H1 (cell line): ENCODE data around the gene ZNF292. TPM values are rescaled to one million over a fixed set of nuclear protein-coding genes. Genes with fewer than 3 reads are reported as not detected.

Experiments used
- CTCF ChIA-PET: fragments of 300-600 bp; sonication (Branson Sonifier 250); formaldehyde crosslinking; loops from one replicate; lab custom pipeline; 2021; ENCODE audit not compliant: partially characterized antibody; lab: Charles Lee
- POLR2A ChIA-PET: fragments of 300-600 bp; sonication (Branson Sonifier 250); formaldehyde crosslinking; loops from one replicate; lab custom pipeline; 2021; ENCODE audit warnings: inconsistent platforms; ENCODE audit not compliant: partially characterized antibody; lab: Charles Lee
- DNase-seq, 2 experiments: peaks; one replicate each; pipeline versions ENCODE4 v3.0.0 to v3.0.0-alpha.2; 2010 to 2022; ENCODE audit warnings: low spot score in 2 of 2, low read depth in 1 of 2, mixed read lengths in 1 of 2
- FAIRE-seq: peaks from 2 replicates; lab custom pipeline; 2011; peaks lifted over from hg19 to GRCh38; lab: Jason Lieb, UNC
- H2AFZ ChIP-seq: 2 replicates; pipeline ENCODE4 v1.8.1; 2012; ENCODE audit warnings: low read length, inconsistent platforms
- H2AK5ac ChIP-seq: 2 replicates; pipeline ENCODE4 v1.6.1; 2013; ENCODE audit warnings: low read depth, low read length
- H2BK120ac ChIP-seq: replicated peaks from 2 replicates; pipeline ENCODE3; 2013; ENCODE audit warnings: low read depth, low read length, inconsistent platforms
- H2BK12ac ChIP-seq: 2 replicates; pipeline ENCODE4 v1.6.1; 2013; ENCODE audit warnings: low read depth, low read length
- H2BK15ac ChIP-seq: 2 replicates; pipeline ENCODE4 v1.6.1; 2013; ENCODE audit warnings: low read length
- H2BK20ac ChIP-seq: 2 replicates; pipeline ENCODE4 v1.6.1; 2013; ENCODE audit warnings: low read length
- H2BK5ac ChIP-seq: 2 replicates; pipeline ENCODE4 v1.6.1; 2013; ENCODE audit warnings: low read depth, low read length
- H3K14ac ChIP-seq: 2 replicates; pipeline ENCODE4 v1.6.1; 2013; ENCODE audit warnings: inconsistent platforms; ENCODE audit not compliant: insufficient read length
- H3K18ac ChIP-seq: 2 replicates; pipeline ENCODE4 v1.6.1; 2013; ENCODE audit warnings: low read length; ENCODE audit errors: extremely low read depth
- H3K23ac ChIP-seq: 2 replicates; pipeline ENCODE4 v1.6.1; 2013; ENCODE audit warnings: inconsistent platforms; ENCODE audit not compliant: insufficient read length
- H3K23me2 ChIP-seq: 2 replicates; pipeline ENCODE4 v1.6.1; 2013; ENCODE audit warnings: low read depth, low read length
- H3K27ac ChIP-seq: 2 replicates; pipeline ENCODE4 v1.6.1; 2011; ENCODE audit warnings: low read depth, low read length, inconsistent platforms
- H3K27me3 ChIP-seq, 4 experiments: replicated peaks in 1 of 4; 1 replicate in 1 of 4; 2 replicates in 3 of 4; pipeline versions ENCODE4 v1.6.1 to v1.8.1; 2011 to 2013; ENCODE audit warnings: low read length in 3 of 4, mild to moderate bottlenecking in 3 of 4, inconsistent platforms in 2 of 4, mixed read lengths in 2 of 4, moderate library complexity in 1 of 4; ENCODE audit not compliant: control insufficient read depth in 3 of 4, insufficient read depth in 3 of 4; ENCODE audit errors: extremely low read depth in 1 of 4
- H3K36me3 ChIP-seq, 4 experiments: 2 replicates each; pipeline versions ENCODE4 v1.6.1 to v1.8.1; 2011 to 2013; ENCODE audit warnings: mild to moderate bottlenecking in 4 of 4, low read length in 3 of 4, moderate library complexity in 2 of 4, control low read depth in 1 of 4, inconsistent platforms in 1 of 4; ENCODE audit not compliant: insufficient read depth in 4 of 4, control insufficient read depth in 2 of 4
- H3K4ac ChIP-seq: replicated peaks from 2 replicates; pipeline ENCODE3; 2013; ENCODE audit warnings: low read length, low read depth, mixed read lengths, inconsistent platforms; ENCODE audit not compliant: insufficient read length
- H3K4me1 ChIP-seq, 4 experiments: replicated peaks in 1 of 4; 1 replicate in 1 of 4; 2 replicates in 3 of 4; pipeline versions ENCODE4 v1.6.1 to v1.8.1; 2011 to 2013; ENCODE audit warnings: low read length in 3 of 4, inconsistent platforms in 2 of 4, mixed read lengths in 1 of 4; ENCODE audit not compliant: insufficient read depth in 4 of 4, control insufficient read depth in 3 of 4
- H3K4me2 ChIP-seq, 2 experiments: 2 replicates each; pipeline versions ENCODE4 v1.6.1 to v1.8.1; 2011 to 2013; ENCODE audit warnings: low read depth in 2 of 2, low read length in 2 of 2, control low read depth in 1 of 2, inconsistent platforms in 1 of 2, mild to moderate bottlenecking in 1 of 2; ENCODE audit not compliant: insufficient read depth in 1 of 2
- H3K4me3 ChIP-seq, 4 experiments: fragments of 200-600, 300-600 bp in 1 of 4; sonication (generic), shearing (Covaris generic), sonication (Bioruptor Twin) in 1 of 4; 2 replicates each; pipeline versions ENCODE4 v1.5.1 to v1.8.1; 2011 to 2016; ENCODE audit warnings: low read length in 4 of 4, low read depth in 3 of 4, control low read depth in 2 of 4, inconsistent platforms in 2 of 4, mild to moderate bottlenecking in 2 of 4, mixed read lengths in 1 of 4, moderate library complexity in 1 of 4; ENCODE audit not compliant: insufficient read depth in 2 of 4; ENCODE audit errors: extremely low read depth in 1 of 4
- H3K56ac ChIP-seq: replicated peaks from 2 replicates; pipeline ENCODE3; 2013; ENCODE audit warnings: low read depth, mild to moderate bottlenecking, mixed read lengths, low read length, inconsistent platforms; ENCODE audit not compliant: insufficient read length
- H3K79me1 ChIP-seq: 2 replicates; pipeline ENCODE4 v1.6.1; 2013; ENCODE audit warnings: low read depth, low read length, control low read depth
- H3K79me2 ChIP-seq, 2 experiments: 2 replicates each; pipeline versions ENCODE4 v1.6.1 to v1.8.1; 2012 to 2013; ENCODE audit warnings: low read length in 2 of 2, mild to moderate bottlenecking in 2 of 2, inconsistent platforms in 1 of 2; ENCODE audit not compliant: insufficient read depth in 2 of 2, control insufficient read depth in 1 of 2
- H3K9ac ChIP-seq, 4 experiments: replicated peaks in 1 of 4; 1 replicate in 1 of 4; 2 replicates in 3 of 4; pipeline versions ENCODE4 v1.6.1 to v1.8.1; 2011 to 2013; ENCODE audit warnings: low read depth in 3 of 4, low read length in 3 of 4, control low read depth in 2 of 4, mild to moderate bottlenecking in 2 of 4, moderate library complexity in 2 of 4, inconsistent platforms in 1 of 4; ENCODE audit errors: extremely low read depth in 1 of 4
- H3K9me3 ChIP-seq, 2 experiments: 2 replicates each; pipeline versions ENCODE4 v1.6.1 to v1.8.1; 2012 to 2013; ENCODE audit warnings: mild to moderate bottlenecking in 2 of 2, moderate library complexity in 2 of 2, control low read depth in 1 of 2, inconsistent platforms in 1 of 2, low read depth in 1 of 2, low read length in 1 of 2, mixed read lengths in 1 of 2; ENCODE audit not compliant: insufficient read depth in 2 of 2
- H4K20me1 ChIP-seq, 2 experiments: replicated peaks in 1 of 2; 2 replicates each; pipeline versions ENCODE3 to v1.8.1; 2011 to 2013; ENCODE audit warnings: inconsistent platforms in 2 of 2, low read length in 2 of 2, mild to moderate bottlenecking in 1 of 2; ENCODE audit not compliant: insufficient read depth in 2 of 2, control insufficient read depth in 1 of 2
- H4K5ac ChIP-seq: 2 replicates; pipeline ENCODE4 v1.6.1; 2013; ENCODE audit warnings: low read length, low read depth, mixed read lengths, inconsistent platforms; ENCODE audit not compliant: insufficient read length
- H4K8ac ChIP-seq: 2 replicates; pipeline ENCODE4 v1.8.0; 2013; ENCODE audit warnings: mild to moderate bottlenecking, moderate library complexity, low read length, inconsistent platforms; ENCODE audit not compliant: insufficient read depth; ENCODE audit errors: extremely low read depth
- H4K91ac ChIP-seq: replicated peaks from 2 replicates; pipeline ENCODE3; 2013; ENCODE audit warnings: low read length, mixed read lengths, inconsistent platforms; ENCODE audit not compliant: insufficient read length
- ATF3 ChIP-seq: IDR thresholded peaks from 2 replicates; pipeline ENCODE4 v1.6.1; 2011; ENCODE audit warnings: low read depth, mild to moderate bottlenecking, low read length; ENCODE audit not compliant: insufficient read depth
- FOSL1 ChIP-seq: IDR thresholded peaks from 2 replicates; pipeline ENCODE4 v1.6.1; 2011; ENCODE audit warnings: mild to moderate bottlenecking, low read depth, low read length, moderate library complexity; ENCODE audit not compliant: insufficient read depth
- POLR2A ChIP-seq, 2 experiments: IDR thresholded peaks; 1 replicate in 1 of 2; 2 replicates in 1 of 2; pipeline ENCODE4 v1.6.1; 2011; ENCODE audit warnings: low read depth in 2 of 2, low read length in 2 of 2, mild to moderate bottlenecking in 2 of 2; ENCODE audit errors: control extremely low read depth in 1 of 2
- WGBS, 2 experiments: shearing (Covaris generic) in 1 of 2; methylation state at CpG; one replicate each; pipeline versions ENCODE4 v1.1.6 to v1.1.7; 2013 to 2015; ENCODE audit warnings: low lambda C conversion rate in 2 of 2, mixed read lengths in 2 of 2, inconsistent platforms in 1 of 2, low coverage in 1 of 2, missing lambda C conversion rate in 1 of 2; ENCODE audit not compliant: insufficient replicate concordance in 2 of 2, insufficient coverage in 1 of 2, insufficient read length in 1 of 2; ENCODE audit errors: extremely low coverage in 1 of 2, missing lambda C conversion rate in 1 of 2; 5-methylcytosine and 5-hydroxymethylcytosine counted together
- polyA plus RNA-seq, 7 experiments: library from polyadenylated mRNA; depleted of rRNA in 3 of 7; stranded (reverse) in 5 of 7; unstranded in 2 of 7; fragments of >200 nt in 5 of 7; fragments of 200-250 nt in 2 of 7; gene quantifications; 1 replicate in 5 of 7; 2 replicates in 1 of 7; 4 replicates in 1 of 7; pipeline versions ENCODE4 v1.2.1 to v1.2.3, GENCODE V29; 2011 to 2013; ENCODE audit warnings: missing spikeins in 2 of 7, mixed read lengths in 2 of 7
- total RNA-seq: library from RNA; stranded (reverse); fragmentation: NEBNext Ultra II Directional; extraction: Animal tissue kit (Norgen Biotek cat#: 25700); gene quantifications from 2 replicates; pipeline ENCODE4 v1.2.1, GENCODE V29; 2021

The ZNF292 gene
- total and polyA plus RNA-seq, 2 of the 8 experiments (the other 6 are each of a cell fraction or from before 2014, with no cell fraction given), result 6.8 to 44.2 TPM

DNA sequence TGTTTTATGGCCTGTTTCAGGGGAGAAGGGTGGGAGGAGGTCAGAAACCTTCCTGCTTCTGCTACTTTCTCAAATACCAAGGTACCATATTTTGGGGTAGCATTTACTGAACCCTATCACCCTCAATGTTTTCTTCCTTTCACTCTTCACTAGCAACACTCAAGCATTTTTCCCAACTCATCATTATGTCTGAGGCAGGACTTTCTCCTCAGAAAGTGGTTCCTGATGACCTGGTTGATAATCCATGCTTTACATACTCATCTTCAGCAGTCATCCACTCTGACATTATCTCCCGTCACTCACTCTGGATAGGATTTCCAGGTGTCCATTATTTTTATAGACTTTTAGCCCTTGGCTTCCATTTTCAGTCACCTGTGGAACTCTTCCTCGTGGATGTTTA lies 21.1 kb downstream of the ZNF292 start:
- Histone ChIP-seq H3K79me2 (peaks cover 37 to 100% of the 10 kb centered on the region in 2 experiments), H4K20me1 (peaks cover 0 to 11% of the 10 kb centered on the region in 2 experiments), H3K9ac (no peak overlapping the region), H3K23me2 (peaks cover 3% of the 10 kb centered on the region; the same call in 1 of the 2 replicates), H3K79me1 (no peaks in the 10 kb centered on the region; the same call in none of the 2 replicates), H3K4me3 (no peak overlapping the region), H2BK15ac (no peak overlapping the region), H3K14ac (no peak overlapping the region), H4K91ac (no peak overlapping the region), H2AFZ (no peak overlapping the region), H3K4me1 (peaks cover 9 to 45% (median 25%) of the 10 kb centered on the region in 4 experiments), H2AK5ac (no peak overlapping the region), H4K5ac (no peak overlapping the region), H3K27me3 (no peaks in the 10 kb centered on the region), H3K9me3 (no peaks in the 10 kb centered on the region), H2BK12ac (no peak overlapping the region), H2BK120ac (no peak overlapping the region), H4K8ac (no peak overlapping the region), H3K36me3 (peaks cover 0 to 5% (median under 1%) of the 10 kb centered on the region in 4 experiments; a peak in 2 of 8 replicates), H3K27ac (no peak overlapping the region), H2BK20ac (no peak overlapping the region; the same call in 1 of the 2 replicates), H3K4ac (no peak overlapping the region), H3K56ac (no peak overlapping the region), H2BK5ac (no peak overlapping the region), H3K4me2 (no peak overlapping the region), H3K18ac (no peak overlapping the region), H3K23ac (no peak overlapping the region)
- CTCF ChIA-PET, result interaction anchor here (0.6 kb wide), 1 partner anchor 15 kb away, joined by 3 read pairs; no protein-coding TSS in a partner anchor
- no peak for FAIRE-seq
- WGBS, 2 experiments, result 95% methylated on average over 2 of the region's 2 CpGs; no CpG with 5 or more reads in 1 of the 2 experiments
- no peak for TF ChIP-seq FOSL1
- TF ChIP-seq ATF3, result no peak
- no peak for TF ChIP-seq POLR2A (IDR thresholded peaks at IDR 0.05; ENCODE audit: control extremely low read depth in 1 of 2, low read depth in 2 of 2, low read length in 2 of 2)
- no peak for DNase-seq
- POLR2A ChIA-PET, result no interaction called here
